PC-3 (cell line): ENCODE results near the gene TEP1.

Experiments
- EZH2 ChIP-seq: fragments of 300-600 bp; sonication (generic); IDR thresholded peaks from one replicate; pipeline ENCODE4 v1.6.1; 2017; ENCODE audit warnings: antibody characterized with exemption, mild to moderate bottlenecking, low read length; ENCODE audit not compliant: unreplicated experiment
- TF ChIP-seq, protein P1 (sequence below): fragments of 300-600 bp; sonication (generic); conservative IDR thresholded peaks from 2 replicates; pipeline ENCODE4 v1.5.1; 2017; ENCODE audit warnings: antibody characterized with exemption, low read depth, mild to moderate bottlenecking, low read length

DNA sequence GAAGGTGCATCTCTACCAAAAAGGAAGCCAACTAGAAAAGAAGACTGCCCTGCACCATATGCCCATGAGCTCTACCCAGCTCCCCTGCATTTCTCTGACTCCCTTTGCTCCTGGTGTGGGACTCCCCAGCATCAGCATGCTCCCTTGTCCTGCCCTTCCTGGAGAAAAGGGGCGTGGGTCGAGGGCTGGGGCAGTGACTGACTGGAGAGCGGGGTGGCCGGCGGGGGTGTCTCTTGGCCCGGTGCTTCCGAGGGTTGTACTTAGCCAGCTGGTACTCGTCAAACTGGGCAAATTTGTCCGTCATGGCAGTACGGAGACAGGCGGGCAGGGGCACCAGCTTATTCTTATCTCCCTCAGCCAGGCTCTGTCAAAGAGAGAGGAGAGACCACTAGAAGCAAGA, 9.8 kb downstream of the TEP1 start:
- TF ChIP-seq, protein P1, sequence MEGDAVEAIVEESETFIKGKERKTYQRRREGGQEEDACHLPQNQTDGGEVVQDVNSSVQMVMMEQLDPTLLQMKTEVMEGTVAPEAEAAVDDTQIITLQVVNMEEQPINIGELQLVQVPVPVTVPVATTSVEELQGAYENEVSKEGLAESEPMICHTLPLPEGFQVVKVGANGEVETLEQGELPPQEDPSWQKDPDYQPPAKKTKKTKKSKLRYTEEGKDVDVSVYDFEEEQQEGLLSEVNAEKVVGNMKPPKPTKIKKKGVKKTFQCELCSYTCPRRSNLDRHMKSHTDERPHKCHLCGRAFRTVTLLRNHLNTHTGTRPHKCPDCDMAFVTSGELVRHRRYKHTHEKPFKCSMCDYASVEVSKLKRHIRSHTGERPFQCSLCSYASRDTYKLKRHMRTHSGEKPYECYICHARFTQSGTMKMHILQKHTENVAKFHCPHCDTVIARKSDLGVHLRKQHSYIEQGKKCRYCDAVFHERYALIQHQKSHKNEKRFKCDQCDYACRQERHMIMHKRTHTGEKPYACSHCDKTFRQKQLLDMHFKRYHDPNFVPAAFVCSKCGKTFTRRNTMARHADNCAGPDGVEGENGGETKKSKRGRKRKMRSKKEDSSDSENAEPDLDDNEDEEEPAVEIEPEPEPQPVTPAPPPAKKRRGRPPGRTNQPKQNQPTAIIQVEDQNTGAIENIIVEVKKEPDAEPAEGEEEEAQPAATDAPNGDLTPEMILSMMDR = no peak
- TF ChIP-seq EZH2 = no peak
